HEK293 (cell line): ENCODE measurements around the gene SLC38A4.

Source experiments
- CTCF ChIA-PET: fragments of 350-600 bp; formaldehyde crosslinking; extraction: SDS; loops from one replicate; lab custom pipeline; 2021; ENCODE audit warnings: antibody characterized with exemption; lab: Yijun Ruan, JAX
- POLR2A ChIA-PET: fragments of 300-600 bp; formaldehyde crosslinking; extraction: SDS; loops from one replicate; lab custom pipeline; 2020; ENCODE audit warnings: antibody characterized with exemption, inconsistent platforms; lab: Yijun Ruan, JAX
- H3K27ac ChIP-seq: fragments of 200-500 bp; sonication (Bioruptor generic); 2 replicates; pipeline ENCODE4 v1.5.1; 2014; ENCODE audit warnings: low read depth, low read length, control low read depth, inconsistent platforms; ENCODE audit errors: extremely low read depth
- H3K36me3 ChIP-seq, 2 experiments: fragments of 200-500 bp in 1 of 2; sonication (Bioruptor generic) in 1 of 2; 1 replicate in 1 of 2; 2 replicates in 1 of 2; pipeline ENCODE4 v1.5.1; 2014 to 2017; ENCODE audit warnings: inconsistent platforms in 2 of 2, low read length in 2 of 2; ENCODE audit not compliant: control insufficient read depth in 2 of 2, insufficient read depth in 1 of 2
- H3K4me1 ChIP-seq: fragments of 200-500 bp; sonication (Bioruptor generic); 2 replicates; pipeline ENCODE4 v1.5.1; 2014; ENCODE audit warnings: mild to moderate bottlenecking, low read length, inconsistent platforms; ENCODE audit not compliant: control insufficient read depth, insufficient read depth
- H3K4me3 ChIP-seq: 2 replicates; pipeline ENCODE4 v1.5.1; 2011; ENCODE audit warnings: low read depth, mild to moderate bottlenecking, control low read depth, low read length, moderate library complexity
- H3K9me3 ChIP-seq: fragments of 200-500 bp; sonication (Bioruptor generic); 2 replicates; pipeline ENCODE4 v1.5.1; 2014; ENCODE audit warnings: low read depth, low read length, inconsistent platforms; ENCODE audit not compliant: control insufficient read depth, insufficient read depth
- PRDM1 ChIP-seq: fragments of 450-650 bp; formaldehyde crosslinking; IDR thresholded peaks from 2 replicates; pipeline ENCODE4; 2016; ENCODE audit warnings: missing biosample characterization, missing genetic modification characterization
- RBAK ChIP-seq: fragments of 450-650 bp; formaldehyde crosslinking; IDR thresholded peaks from 2 replicates; pipeline ENCODE4 v1.5.1; 2016; ENCODE audit warnings: missing biosample characterization, missing genetic modification characterization
- REPIN1 ChIP-seq: fragments of 450-650 bp; formaldehyde crosslinking; IDR thresholded peaks from 2 replicates; pipeline ENCODE4 v1.5.1; 2017; ENCODE audit warnings: missing biosample characterization, missing genetic modification characterization, low read depth
- SP2 ChIP-seq: fragments of 450-650 bp; formaldehyde crosslinking; IDR thresholded peaks from 2 replicates; pipeline ENCODE4 v1.5.1; 2016; ENCODE audit warnings: missing biosample characterization, missing genetic modification characterization
- ZBTB8A ChIP-seq: fragments of 450-650 bp; formaldehyde crosslinking; IDR thresholded peaks from 2 replicates; pipeline ENCODE4 v1.5.1; 2016; ENCODE audit warnings: missing biosample characterization, missing genetic modification characterization
- ZNF473 ChIP-seq: fragments of 450-650 bp; formaldehyde crosslinking; IDR thresholded peaks from 2 replicates; pipeline ENCODE4 v1.5.1; 2017; ENCODE audit warnings: missing biosample characterization, missing genetic modification characterization
- ZNF623 ChIP-seq: fragments of 450-650 bp; formaldehyde crosslinking; IDR thresholded peaks from 2 replicates; pipeline ENCODE4 v1.5.1; 2016; ENCODE audit warnings: missing biosample characterization, missing genetic modification characterization
- ZNF624 ChIP-seq: fragments of 450-650 bp; formaldehyde crosslinking; IDR thresholded peaks from 2 replicates; pipeline ENCODE4 v1.5.1; 2017; ENCODE audit warnings: missing biosample characterization, missing genetic modification characterization
- TF ChIP-seq, protein P1 (sequence below): fragments of 450-650 bp; formaldehyde crosslinking; IDR thresholded peaks from 2 replicates; pipeline ENCODE4 v1.5.1; 2016; ENCODE audit warnings: missing biosample characterization, missing genetic modification characterization
- TF ChIP-seq, protein P2 (sequence below): fragments of 450-650 bp; formaldehyde crosslinking; IDR thresholded peaks from 2 replicates; pipeline ENCODE4 v1.5.1; 2016; ENCODE audit warnings: missing biosample characterization, missing genetic modification characterization
- TF ChIP-seq, protein P3 (sequence below): fragments of 450-650 bp; formaldehyde crosslinking; IDR thresholded peaks from 2 replicates; pipeline ENCODE4 v1.5.0; 2017; ENCODE audit warnings: missing biosample characterization, missing genetic modification characterization, borderline replicate concordance
- TF ChIP-seq, protein P4 (sequence below): fragments of 450-650 bp; formaldehyde crosslinking; IDR thresholded peaks from 2 replicates; pipeline ENCODE4 v1.5.1; 2017; ENCODE audit warnings: missing biosample characterization, missing genetic modification characterization

Gene SLC38A4

DNA sequence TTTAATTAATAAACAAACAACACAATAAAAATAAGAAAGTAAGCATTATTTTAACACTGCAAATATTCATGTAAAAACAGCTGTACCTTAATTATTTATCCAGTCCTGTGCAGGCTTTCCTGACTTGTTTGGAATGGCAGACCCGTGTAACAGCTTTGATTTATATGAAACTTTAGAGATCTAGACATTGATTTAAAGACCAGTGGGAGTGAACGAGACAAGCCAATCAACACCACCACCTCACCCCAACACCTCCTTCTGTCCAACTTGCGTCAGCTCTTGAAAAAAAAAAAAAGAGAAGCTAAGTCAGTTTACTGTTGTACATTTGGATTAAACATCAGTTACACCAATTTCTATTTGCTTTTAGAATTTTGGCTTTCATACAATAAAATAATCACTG lies 22.3 kb downstream of the SLC38A4 start (continued):
- TF ChIP-seq SP2 (tag by site-specific recombination) (no peak), ZNF624 (no peak), ZNF623 (no peak), ZBTB8A (no peak)
- TF ChIP-seq, protein P1, sequence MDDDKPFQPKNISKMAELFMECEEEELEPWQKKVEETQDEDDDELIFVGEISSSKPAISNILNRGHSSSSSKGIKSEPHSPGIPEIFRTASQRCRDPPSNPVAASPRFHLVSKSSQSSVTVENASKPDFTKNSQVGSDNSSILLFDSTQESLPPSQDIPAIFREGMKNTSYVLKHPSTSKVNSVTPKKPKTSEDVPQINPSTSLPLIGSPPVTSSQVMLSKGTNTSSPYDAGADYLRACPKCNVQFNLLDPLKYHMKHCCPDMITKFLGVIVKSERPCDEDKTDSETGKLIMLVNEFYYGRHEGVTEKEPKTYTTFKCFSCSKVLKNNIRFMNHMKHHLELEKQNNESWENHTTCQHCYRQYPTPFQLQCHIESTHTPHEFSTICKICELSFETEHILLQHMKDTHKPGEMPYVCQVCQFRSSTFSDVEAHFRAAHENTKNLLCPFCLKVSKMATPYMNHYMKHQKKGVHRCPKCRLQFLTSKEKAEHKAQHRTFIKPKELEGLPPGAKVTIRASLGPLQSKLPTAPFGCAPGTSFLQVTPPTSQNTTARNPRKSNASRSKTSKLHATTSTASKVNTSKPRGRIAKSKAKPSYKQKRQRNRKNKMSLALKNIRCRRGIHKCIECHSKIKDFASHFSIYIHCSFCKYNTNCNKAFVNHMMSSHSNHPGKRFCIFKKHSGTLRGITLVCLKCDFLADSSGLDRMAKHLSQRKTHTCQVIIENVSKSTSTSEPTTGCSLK (tag by site-specific recombination) = no peak
- TF ChIP-seq, protein P2, sequence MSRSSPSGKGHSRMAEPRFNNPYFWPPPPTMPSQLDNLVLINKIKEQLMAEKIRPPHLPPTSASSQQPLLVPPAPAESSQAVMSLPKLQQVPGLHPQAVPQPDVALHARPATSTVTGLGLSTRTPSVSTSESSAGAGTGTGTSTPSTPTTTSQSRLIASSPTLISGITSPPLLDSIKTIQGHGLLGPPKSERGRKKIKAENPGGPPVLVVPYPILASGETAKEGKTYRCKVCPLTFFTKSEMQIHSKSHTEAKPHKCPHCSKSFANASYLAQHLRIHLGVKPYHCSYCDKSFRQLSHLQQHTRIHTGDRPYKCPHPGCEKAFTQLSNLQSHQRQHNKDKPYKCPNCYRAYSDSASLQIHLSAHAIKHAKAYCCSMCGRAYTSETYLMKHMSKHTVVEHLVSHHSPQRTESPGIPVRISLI (tag by site-specific recombination) = no peak
- TF ChIP-seq, all 188 proteins: peak for 0

DNA sequence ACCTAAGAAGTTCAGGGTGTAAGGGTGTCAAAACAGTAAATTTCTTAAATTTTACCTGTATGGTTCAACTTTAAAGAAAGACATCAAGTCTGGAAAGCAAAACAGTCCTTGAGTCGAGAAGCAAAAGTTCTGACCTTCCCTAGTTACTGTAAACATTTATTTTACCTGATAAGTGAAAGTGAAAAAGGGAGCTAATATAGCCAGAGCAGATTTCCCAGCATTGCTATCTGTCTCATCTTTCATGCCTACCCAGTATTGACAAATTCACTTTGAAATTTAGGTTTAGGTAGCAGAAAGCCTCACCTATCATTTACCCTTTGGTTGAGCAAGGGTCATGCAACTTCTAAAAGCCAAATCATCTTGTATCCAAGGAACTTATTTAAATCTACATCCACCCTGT lies 24.5 kb downstream of the SLC38A4 start:
- Histone ChIP-seq H3K4me1 (no peaks in the 10 kb centered on the region), H3K4me3 (no peak overlapping the region), H3K9me3 (no peaks in the 10 kb centered on the region), H3K36me3 (no peaks in the 10 kb centered on the region), H3K27ac (no peak overlapping the region)
- POLR2A ChIA-PET = no interaction called here
- TF ChIP-seq, protein P3, sequence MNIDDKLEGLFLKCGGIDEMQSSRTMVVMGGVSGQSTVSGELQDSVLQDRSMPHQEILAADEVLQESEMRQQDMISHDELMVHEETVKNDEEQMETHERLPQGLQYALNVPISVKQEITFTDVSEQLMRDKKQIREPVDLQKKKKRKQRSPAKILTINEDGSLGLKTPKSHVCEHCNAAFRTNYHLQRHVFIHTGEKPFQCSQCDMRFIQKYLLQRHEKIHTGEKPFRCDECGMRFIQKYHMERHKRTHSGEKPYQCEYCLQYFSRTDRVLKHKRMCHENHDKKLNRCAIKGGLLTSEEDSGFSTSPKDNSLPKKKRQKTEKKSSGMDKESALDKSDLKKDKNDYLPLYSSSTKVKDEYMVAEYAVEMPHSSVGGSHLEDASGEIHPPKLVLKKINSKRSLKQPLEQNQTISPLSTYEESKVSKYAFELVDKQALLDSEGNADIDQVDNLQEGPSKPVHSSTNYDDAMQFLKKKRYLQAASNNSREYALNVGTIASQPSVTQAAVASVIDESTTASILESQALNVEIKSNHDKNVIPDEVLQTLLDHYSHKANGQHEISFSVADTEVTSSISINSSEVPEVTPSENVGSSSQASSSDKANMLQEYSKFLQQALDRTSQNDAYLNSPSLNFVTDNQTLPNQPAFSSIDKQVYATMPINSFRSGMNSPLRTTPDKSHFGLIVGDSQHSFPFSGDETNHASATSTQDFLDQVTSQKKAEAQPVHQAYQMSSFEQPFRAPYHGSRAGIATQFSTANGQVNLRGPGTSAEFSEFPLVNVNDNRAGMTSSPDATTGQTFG (tag by site-specific recombination) = no peak
- TF ChIP-seq REPIN1 (tag by site-specific recombination) (no peak), ZNF473 (tag by site-specific recombination) (no peak)
- CTCF ChIA-PET = no interaction called here

DNA sequence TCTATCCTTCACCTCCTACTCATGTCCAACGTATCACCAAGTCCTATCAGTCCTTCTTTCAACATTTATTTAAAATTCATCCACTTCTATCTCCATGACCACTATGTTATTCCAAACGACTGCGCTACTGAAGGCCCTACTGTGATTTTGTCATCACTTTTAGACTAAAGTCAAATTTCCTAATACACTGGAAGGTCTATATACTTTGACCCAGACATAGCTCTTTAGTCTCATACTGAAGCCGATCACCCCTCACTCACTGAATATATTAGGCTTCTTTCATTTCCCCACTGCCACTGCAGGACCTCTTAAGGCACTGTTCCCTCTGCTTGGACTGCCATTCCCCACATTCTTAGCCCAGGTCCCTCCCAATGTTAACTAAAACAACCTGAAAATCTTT lies 25.6 kb downstream of the SLC38A4 start:
- H3K27ac ChIP-seq = no peak overlapping the region
- H3K4me3 ChIP-seq = no peak overlapping the region
- ChIA-PET POLR2A (no interaction called here), CTCF (no interaction called here)
- no peak for TF ChIP-seq RBAK (tag by site-specific recombination)
- no peaks in the 10 kb centered on the region for H3K36me3 ChIP-seq
- H3K9me3 ChIP-seq = no peaks in the 10 kb centered on the region
- H3K4me1 ChIP-seq = no peaks in the 10 kb centered on the region

DNA sequence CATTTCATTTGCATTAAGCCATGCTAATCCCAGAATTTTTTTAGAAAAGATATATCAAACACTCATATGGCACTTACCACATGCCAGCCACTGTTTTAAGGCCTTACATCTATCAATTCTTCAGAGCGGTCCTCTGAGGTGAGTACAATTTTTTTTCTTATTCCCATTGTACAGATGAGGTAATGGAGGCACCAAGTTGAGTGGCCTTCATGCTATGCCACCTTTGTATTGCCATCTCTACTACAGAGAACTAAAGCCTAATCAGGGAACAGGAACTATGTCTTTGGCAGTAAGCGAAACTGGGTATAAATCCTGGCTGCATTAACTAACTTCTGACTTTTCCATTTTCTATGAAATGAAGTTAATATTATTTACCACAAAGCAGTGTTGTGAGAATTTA lies 27.1 kb downstream of the SLC38A4 start:
- H3K36me3 ChIP-seq = no peaks in the 10 kb centered on the region
- ChIA-PET CTCF (no interaction called here), POLR2A (no interaction called here)
- no peak overlapping the region for H3K4me3 ChIP-seq
- H3K9me3 ChIP-seq = no peaks in the 10 kb centered on the region
- no peaks in the 10 kb centered on the region for H3K4me1 ChIP-seq
- H3K27ac ChIP-seq = no peak overlapping the region
- TF ChIP-seq, protein P4, sequence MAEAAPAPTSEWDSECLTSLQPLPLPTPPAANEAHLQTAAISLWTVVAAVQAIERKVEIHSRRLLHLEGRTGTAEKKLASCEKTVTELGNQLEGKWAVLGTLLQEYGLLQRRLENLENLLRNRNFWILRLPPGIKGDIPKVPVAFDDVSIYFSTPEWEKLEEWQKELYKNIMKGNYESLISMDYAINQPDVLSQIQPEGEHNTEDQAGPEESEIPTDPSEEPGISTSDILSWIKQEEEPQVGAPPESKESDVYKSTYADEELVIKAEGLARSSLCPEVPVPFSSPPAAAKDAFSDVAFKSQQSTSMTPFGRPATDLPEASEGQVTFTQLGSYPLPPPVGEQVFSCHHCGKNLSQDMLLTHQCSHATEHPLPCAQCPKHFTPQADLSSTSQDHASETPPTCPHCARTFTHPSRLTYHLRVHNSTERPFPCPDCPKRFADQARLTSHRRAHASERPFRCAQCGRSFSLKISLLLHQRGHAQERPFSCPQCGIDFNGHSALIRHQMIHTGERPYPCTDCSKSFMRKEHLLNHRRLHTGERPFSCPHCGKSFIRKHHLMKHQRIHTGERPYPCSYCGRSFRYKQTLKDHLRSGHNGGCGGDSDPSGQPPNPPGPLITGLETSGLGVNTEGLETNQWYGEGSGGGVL (tag by site-specific recombination) = no peak
- no peak for TF ChIP-seq PRDM1 (tag by site-specific recombination)
